Left colon (tissue), 2 donors: Measurements from ENCODE around the gene LMOD2. TPM values are rescaled to one million over a fixed set of nuclear protein-coding genes. Genes with fewer than 3 reads are reported as not detected.
A peak's percentile ranks its signal among the peaks of the same experiment; 100 is the strongest.

ENCODE experiments used
- ATAC-seq: fragments of 200-7000 bp; cut with Tn5 transposase; one replicate; pipeline ENCODE4 v1.9.1; 2020; ENCODE audit warnings: mild to moderate bottlenecking, moderate library complexity
- DNase-seq, 2 donors: peaks; one replicate each; pipeline ENCODE4 v3.0.0-alpha.2; 2020
- intact Hi-C, 2 donors: fragments of 100-400 bp; cut with DNase I in 1 of 2; cut with micrococcal nuclease in 1 of 2; formaldehyde crosslinking; loops; one replicate each; pipeline versions ENCODE4 v1.11.2 to v1.14.0; 2022; cut with DNase I, micrococcal nuclease
- total RNA-seq, 2 donors: library from RNA; stranded (reverse); fragmentation: NEBNext Ultra II Directional; extraction: Animal tissue kit (Norgen Biotek cat#: 25700); gene quantifications; one replicate each; pipeline ENCODE4 v1.2.1, GENCODE V29; 2021
- donor health status: DM: no; HTN: no; CAD: no.
- donor health status: DM: yes; HTN: yes; CAD: no.

LMOD2 gene
- total RNA-seq, 2 donors from 2014 or later = not detected

DNA sequence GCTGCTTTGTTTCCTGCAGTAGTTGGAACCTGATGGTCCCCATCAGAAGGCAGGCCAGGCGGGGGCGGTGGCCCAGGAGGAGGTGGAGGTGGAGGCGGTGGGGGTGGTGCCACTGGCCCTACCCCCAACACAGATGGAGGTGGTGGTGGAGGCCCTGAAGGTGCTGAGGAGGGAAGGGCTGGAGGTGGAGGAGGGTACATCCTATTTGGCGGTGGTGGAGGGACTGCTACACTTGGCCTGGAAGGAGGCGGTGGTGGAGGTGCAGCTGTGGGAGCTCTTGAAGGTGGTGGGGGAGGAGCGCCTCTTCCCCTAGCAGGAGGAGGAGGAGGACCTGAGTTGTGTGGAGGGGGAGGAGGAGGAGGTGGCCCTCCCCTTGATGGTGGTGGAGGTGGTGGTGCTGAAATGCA, 36.8 kb downstream of the LMOD2 start:
- ATAC-seq (no peak), DNase-seq (no peak)
- intact Hi-C loops = no loop called here

DNA sequence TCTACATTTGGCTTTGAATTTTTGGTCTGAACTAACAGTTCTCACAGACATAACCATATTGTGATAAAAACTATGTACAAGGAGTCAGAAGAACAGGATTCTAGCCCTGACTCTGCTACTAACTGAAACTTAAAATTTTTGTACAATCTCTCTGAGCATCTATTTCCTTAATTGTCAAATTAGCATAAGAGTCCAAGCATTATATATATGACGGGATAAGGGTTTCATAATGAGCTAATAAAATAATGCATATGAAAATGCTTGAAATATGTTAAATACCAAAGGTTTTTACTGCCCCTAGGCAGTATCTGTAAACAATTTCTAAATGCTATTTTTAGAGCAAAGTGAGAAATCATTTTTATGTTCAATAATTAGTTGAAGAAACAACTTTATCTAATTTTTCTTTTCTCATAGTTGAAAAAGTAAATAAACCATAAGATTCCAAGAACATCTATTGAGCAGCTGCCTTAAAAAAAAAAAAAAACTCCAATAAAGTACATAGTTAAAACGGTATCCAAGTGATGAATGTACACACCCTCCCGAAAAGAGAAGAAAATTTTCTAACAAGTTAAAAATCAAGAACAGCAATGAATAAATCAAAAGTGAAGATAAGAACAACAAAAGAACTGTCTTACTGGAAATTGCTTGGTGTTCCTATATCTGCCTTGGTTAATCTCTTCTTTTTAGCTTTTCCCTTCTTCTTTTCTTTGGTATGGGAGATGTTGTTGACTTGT, 40.4 kb downstream of the LMOD2 start:
- intact Hi-C loops = no loop called here
- ATAC-seq (no peak), DNase-seq (no peak)

DNA sequence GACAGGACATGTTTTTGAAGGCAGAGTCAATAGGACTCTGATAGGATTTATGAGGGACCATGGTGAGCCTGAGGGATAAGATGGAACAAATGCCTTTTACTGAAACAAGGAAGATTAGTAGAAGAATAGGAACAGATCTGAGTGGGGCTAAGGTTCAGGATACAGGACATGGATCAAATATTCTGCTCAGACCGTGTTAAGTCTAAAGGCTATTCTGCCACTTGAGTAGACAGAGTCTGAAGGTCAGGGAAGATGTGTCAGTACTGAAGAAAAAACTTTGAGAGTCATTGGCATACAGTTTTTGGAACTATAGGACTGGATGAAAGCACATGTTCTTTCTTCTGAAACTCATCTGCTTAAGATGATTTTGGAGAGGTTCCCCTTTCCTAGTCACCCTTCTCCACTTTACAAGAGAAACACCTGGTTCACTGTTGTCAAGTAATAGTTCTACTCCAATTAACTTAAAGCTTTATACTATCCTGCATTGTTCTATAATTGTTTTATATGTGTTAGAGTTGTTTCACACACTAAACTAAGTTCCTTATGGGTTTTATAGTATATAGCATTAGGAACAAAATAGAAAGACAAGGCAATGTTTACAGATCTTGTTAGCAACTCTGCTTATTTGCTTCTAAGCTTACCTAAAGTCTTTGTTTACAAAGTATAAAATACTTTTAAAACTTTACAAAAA, 49.7 kb downstream of the LMOD2 start:
- intact Hi-C loops = no loop called here
- DNase-seq (no peak), ATAC-seq (peak; percentile 91)

DNA sequence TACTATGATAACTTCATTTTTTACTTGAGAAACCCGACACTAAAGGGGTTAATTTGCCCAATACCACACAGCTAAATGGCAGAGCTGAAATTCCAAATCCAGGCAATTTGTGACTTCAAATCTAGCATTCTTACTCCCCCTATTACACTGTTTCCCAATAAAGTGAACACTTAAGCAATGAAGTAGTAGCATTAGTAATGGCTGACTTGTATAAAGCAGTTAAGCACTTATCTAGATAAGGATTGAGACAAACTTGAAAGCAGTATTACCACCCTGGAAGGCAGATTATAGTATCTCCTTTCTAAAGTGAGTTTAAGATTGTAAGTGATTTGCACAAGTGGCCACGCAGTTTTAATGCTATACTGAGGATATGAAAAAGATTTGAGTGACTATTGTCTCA, 53.9 kb downstream of the LMOD2 start:
- no peak for DNase-seq
- intact Hi-C loops = no loop called here
- ATAC-seq = no peak

DNA sequence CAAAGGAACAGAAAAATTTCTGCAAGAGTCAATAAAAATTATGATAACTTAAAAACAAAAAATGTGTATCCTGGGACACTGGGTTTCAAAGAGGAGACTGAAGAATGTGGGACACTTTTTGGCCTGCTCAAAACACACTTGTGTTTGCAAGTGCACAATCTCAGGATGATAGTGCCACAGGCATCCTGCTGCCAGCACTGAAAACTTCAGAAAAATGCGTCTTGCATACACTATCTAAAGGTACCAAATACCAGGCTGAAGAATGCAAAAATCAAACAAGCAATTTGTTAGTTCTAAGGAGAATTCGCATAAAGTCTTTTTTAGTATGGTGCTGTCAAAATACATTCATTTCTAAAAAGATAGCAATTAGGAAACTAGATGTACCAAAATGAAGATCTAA, 55.0 kb downstream of the LMOD2 start:
- intact Hi-C loops = no loop called here
- no peak for DNase-seq

DNA sequence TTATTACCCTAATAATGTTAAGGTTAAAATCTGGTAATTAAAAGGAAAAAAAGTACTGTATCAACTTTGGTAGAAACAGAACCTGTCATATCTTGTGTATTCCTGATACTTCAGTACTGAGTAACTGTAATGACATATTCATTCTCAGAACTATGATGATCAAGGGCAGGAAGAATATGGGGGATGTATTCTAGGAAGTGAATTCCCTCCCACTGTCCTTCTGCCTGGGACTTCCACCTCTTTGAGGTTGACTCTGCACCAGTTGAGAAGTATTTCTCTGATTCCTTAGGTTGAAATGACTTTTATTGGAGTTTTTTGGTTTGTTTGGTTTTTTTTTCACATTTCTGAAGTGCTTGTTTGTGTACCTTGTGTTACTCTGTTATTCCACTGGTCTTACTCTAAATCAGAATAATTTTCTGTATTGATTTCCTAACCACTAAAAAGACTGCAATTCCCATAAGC, 56.2 kb downstream of the LMOD2 start:
- DNase-seq = no peak
- intact Hi-C loops = no loop called here
- ATAC-seq = no peak

More for the DNA sequence above, 55.0 kb downstream of the LMOD2 start:
- ATAC-seq = no peak

DNA sequence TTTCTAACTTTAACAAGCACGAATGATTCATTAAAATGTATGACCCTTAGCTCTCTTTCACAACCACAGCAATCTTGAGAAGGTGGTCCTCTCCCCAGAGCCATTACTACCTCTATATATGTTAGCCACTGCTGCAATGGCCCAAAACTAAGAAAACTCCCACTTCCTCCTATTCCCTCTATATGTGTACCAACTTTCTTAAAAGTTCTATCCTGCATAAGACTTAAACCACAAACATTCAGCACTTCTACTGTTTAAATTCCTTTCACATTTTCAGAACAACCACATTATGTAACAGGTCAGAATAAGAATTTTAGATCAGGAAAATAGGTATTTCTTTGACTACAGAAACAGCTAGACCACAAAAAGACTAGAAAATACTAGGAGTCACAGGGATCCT, 57.0 kb downstream of the LMOD2 start:
- no peak for ATAC-seq

More for the DNA sequence above, 57.0 kb downstream of the LMOD2 start:
- intact Hi-C loops = no loop called here
- no peak for DNase-seq

Other genes with a start within 250 kb of the LMOD2 start
- gene IQUB, start 121.3 kb upstream of the LMOD2 start, total RNA-seq = under 1 TPM in 1 of 2 donors, not detected in 1; 0.25 TPM
- 100 to 1,000 TPM in 1 of 2 donors, 10 to 100 TPM in 1; 98.6 to 117 TPM for gene NDUFA5, start 98.0 kb upstream of the LMOD2 start, total RNA-seq
- gene ASB15, start 54.0 kb upstream of the LMOD2 start, total RNA-seq = not detected
- gene WASL, start 93.1 kb downstream of the LMOD2 start, total RNA-seq = 100 to 1,000 TPM in 1 of 2 donors, 10 to 100 TPM in 1; 93.3 to 108 TPM
- not detected for gene HYAL4, start 189.3 kb downstream of the LMOD2 start, total RNA-seq